ENCODE results near the gene PKN1. TPM values are rescaled to one million over a fixed set of nuclear protein-coding genes. Genes with fewer than 3 reads are reported as not detected.
A peak's percentile ranks its signal among the peaks of the same experiment; 100 is the strongest.

PKN1 gene
- total RNA-seq, 2 donors from 2014 or later: 119 to 146 TPM

GRCh38 chr19:14419106-14419813 is 13.8 kb upstream of the PKN1 start, which contains the start of gene DDX39A:
TSS of gene DDX39A (minus strand) at chr19:14419341. CDS start at chr19:14413220, 6,121 bp downstream.
- DNase-seq (peak; percentile 99), ATAC-seq (peak; percentile 98 to 99)
- intact Hi-C loops (cut with DNase I): no loop called here

GRCh38 chr19:14425696-14426138 is 7.4 kb upstream of the PKN1 start:
- ATAC-seq (peak; percentile 12 to 87), DNase-seq (no peak)
- intact Hi-C loops (cut with DNase I): no loop called here

- intact Hi-C loops (cut with DNase I): no loop called here
- DNase-seq (no peak), ATAC-seq (no peak)
These were observed 5.6 kb upstream of the PKN1 start for GRCh38 chr19:14427461-14427860.

- ATAC-seq (no peak), DNase-seq (no peak)
- intact Hi-C loops (cut with DNase I): no loop called here
These were observed 4.2 kb upstream of the PKN1 start for GRCh38 chr19:14428882-14429416.

- no peak for DNase-seq
- ATAC-seq: no peak
- intact Hi-C loops (cut with DNase I): no loop called here
These were observed 2.4 kb upstream of the PKN1 start for GRCh38 chr19:14430712-14431111.

GRCh38 chr19:14433554-14434501 is 722 bp downstream of the PKN1 start:
- intact Hi-C loops (cut with DNase I): no loop called here
- DNase-seq (no peak), ATAC-seq (peak; percentile 12 to 19)

- DNase-seq: peak; percentile 81
- intact Hi-C loops (cut with DNase I): no loop called here
- ATAC-seq: peak; percentile 39 to 88
These were observed 1.6 kb downstream of the PKN1 start for GRCh38 chr19:14434543-14435319.

GRCh38 chr19:14435320-14436050 is 2.4 kb downstream of the PKN1 start:
- DNase-seq (no peak), ATAC-seq (no peak)
- intact Hi-C loops (cut with DNase I): no loop called here

GRCh38 chr19:14437578-14438140 is 4.6 kb downstream of the PKN1 start:
- DNase-seq: no peak
- ATAC-seq: no peak
- intact Hi-C loops (cut with DNase I): no loop called here

GRCh38 chr19:14439014-14439413 is 5.9 kb downstream of the PKN1 start:
- no peak for DNase-seq
- ATAC-seq: no peak
- intact Hi-C loops (cut with DNase I): no loop called here

GRCh38 chr19:14440049-14440448 is 6.9 kb downstream of the PKN1 start:
- ATAC-seq (peak; percentile 60 to 64), DNase-seq (peak; percentile 80)
- intact Hi-C loops (cut with DNase I): no loop called here

GRCh38 chr19:14441041-14441938 is 8.2 kb downstream of the PKN1 start:
- DNase-seq (no peak), ATAC-seq (peak in 1 of 2 donors; percentile 10)
- intact Hi-C loops (cut with DNase I): no loop called here

- ATAC-seq (no peak), DNase-seq (no peak)
- intact Hi-C loops (cut with DNase I): no loop called here
These were observed 10.0 kb downstream of the PKN1 start for GRCh38 chr19:14442891-14443631.

- intact Hi-C loops (cut with DNase I): no loop called here
- ATAC-seq (no peak), DNase-seq (no peak)
These were observed 10.6 kb downstream of the PKN1 start for GRCh38 chr19:14443632-14444216.

- no peak for ATAC-seq
- DNase-seq: no peak
- intact Hi-C loops (cut with DNase I): no loop called here
These were observed 13.4 kb downstream of the PKN1 start for GRCh38 chr19:14446336-14447036.

GRCh38 chr19:14449321-14449720 is 16.2 kb downstream of the PKN1 start:
- intact Hi-C loops (cut with DNase I): no loop called here
- DNase-seq (no peak), ATAC-seq (no peak)

Measured in left cardiac atrium (tissue), 4 donors.